Hepatocyte (in vitro differentiated cells): ENCODE results near the gene CDH19.

Experiments
- CTCF ChIP-seq: fragments of 200-600 bp; sonication (generic); IDR thresholded peaks from 2 replicates; pipeline ENCODE4 v1.5.1; 2016; ENCODE audit warnings: antibody characterized with exemption, mild to moderate bottlenecking; ENCODE audit not compliant: poor library complexity
- EZH2phosphoT487 ChIP-seq: fragments of 200-600 bp; sonication (generic); IDR thresholded peaks from one replicate; pipeline ENCODE4 v1.6.1; 2018; ENCODE audit warnings: antibody characterized with exemption, mild to moderate bottlenecking, low read depth, moderate library complexity; ENCODE audit not compliant: unreplicated experiment, severe bottlenecking

GRCh38 chr18:66513996-66514395, 89.9 kb downstream of the CDH19 start:
- no peak for TF ChIP-seq CTCF
- no peak for TF ChIP-seq EZH2phosphoT487
